GM12892 (cell line): Measurements from ENCODE around the gene SERTAD1.

ENCODE experiments used
- POLR2A ChIP-seq: IDR thresholded peaks from 2 replicates; pipeline ENCODE4 v1.6.1; 2011; ENCODE audit warnings: low read depth, low read length, control low read depth
- POLR2AphosphoS5 ChIP-seq: IDR thresholded peaks from 2 replicates; pipeline ENCODE4 v1.6.1; 2011; ENCODE audit warnings: low read depth, low read length, control low read depth

GRCh38 chr19:40461669-40462221 lies 36.0 kb upstream of the SERTAD1 start:
- TF ChIP-seq POLR2AphosphoS5 (no peak), POLR2A (no peak)
